ENCODE data around the gene SRP54.
"Not testable (repeated sequence)": the region's sequence is repeated elsewhere in the genome, so short reads cannot be mapped to it uniquely, and the experiment has no call there.

SRP54 gene

GRCh38 chr14:34982421-34983147, at the start of gene SRP54:
SRP54 (plus strand) TSS chr14:34982992; CDS start chr14:34996710, 13,718 bp downstream.
- DNase-seq (ENCODE audit: low read depth) = peak; percentile 99

GRCh38 chr14:34933301-34933700, 49.5 kb upstream of the SRP54 start:
- DNase-seq (ENCODE audit: low read depth) = no peak

- DNase-seq (ENCODE audit: low read depth) = no peak
Measured at GRCh38 chr14:34935488-34935887, 47.3 kb upstream of the SRP54 start.

GRCh38 chr14:34937442-34937841, 45.4 kb upstream of the SRP54 start:
- no peak for DNase-seq (ENCODE audit: low read depth)

- DNase-seq (ENCODE audit: low read depth) = no peak
Measured at GRCh38 chr14:34937876-34938275, 44.9 kb upstream of the SRP54 start.

GRCh38 chr14:34943506-34943905, 39.3 kb upstream of the SRP54 start:
- DNase-seq (ENCODE audit: low read depth) = no peak

GRCh38 chr14:34944744-34945143, 38.0 kb upstream of the SRP54 start:
- DNase-seq (ENCODE audit: low read depth) = no peak

GRCh38 chr14:34946699-34947098, 36.1 kb upstream of the SRP54 start:
- no peak for DNase-seq (ENCODE audit: low read depth)

- DNase-seq (ENCODE audit: low read depth) = no peak
Measured at GRCh38 chr14:34951286-34951685, 31.5 kb upstream of the SRP54 start.

GRCh38 chr14:34956931-34957330, 25.9 kb upstream of the SRP54 start:
- no peak for DNase-seq (ENCODE audit: low read depth)

GRCh38 chr14:34957771-34958286, 25.0 kb upstream of the SRP54 start:
- DNase-seq (ENCODE audit: low read depth) = no peak

GRCh38 chr14:34962106-34962505, 20.7 kb upstream of the SRP54 start:
- not testable (repeated sequence) for DNase-seq (ENCODE audit: low read depth)

GRCh38 chr14:34964977-34965764, 17.6 kb upstream of the SRP54 start:
- no peak for DNase-seq (ENCODE audit: low read depth)

- DNase-seq (ENCODE audit: low read depth) = no peak
Measured at GRCh38 chr14:34965912-34966311, 16.9 kb upstream of the SRP54 start.

GRCh38 chr14:34966413-34966812, 16.4 kb upstream of the SRP54 start:
- no peak for DNase-seq (ENCODE audit: low read depth)

- DNase-seq (ENCODE audit: low read depth) = no peak
Measured at GRCh38 chr14:34970665-34971064, 12.1 kb upstream of the SRP54 start.

GRCh38 chr14:34971381-34971780, 11.4 kb upstream of the SRP54 start:
- DNase-seq (ENCODE audit: low read depth) = no peak

GRCh38 chr14:34971801-34972200, 11.0 kb upstream of the SRP54 start:
- DNase-seq (ENCODE audit: low read depth) = no peak

GRCh38 chr14:34978444-34978843, 4.3 kb upstream of the SRP54 start:
- DNase-seq (ENCODE audit: low read depth) = no peak

- no peak for DNase-seq (ENCODE audit: low read depth)
Measured at GRCh38 chr14:34980337-34980900, 2.4 kb upstream of the SRP54 start.

GRCh38 chr14:34981743-34982420, 910 bp upstream of the SRP54 start:
- DNase-seq (ENCODE audit: low read depth) = peak; percentile 3

GRCh38 chr14:34983148-34983760, 462 bp downstream of the SRP54 start:
- DNase-seq (ENCODE audit: low read depth) = no peak
